OCI-LY3 (cell line): ENCODE results near the gene DNAH7.

ENCODE experiments used
- EZH2phosphoT487 ChIP-seq: fragments of 200-600 bp; shearing (Covaris generic); IDR thresholded peaks from 2 replicates; pipeline ENCODE4 v1.6.1; 2018; ENCODE audit warnings: antibody characterized with exemption, mixed run types, low read depth
- TF ChIP-seq, protein P1 (sequence below): fragments of 200-600, 300-600 bp; sonication (generic); IDR thresholded peaks from 2 replicates; pipeline ENCODE4 v1.5.1; 2014; ENCODE audit warnings: antibody characterized with exemption, low read length, low read depth

DNA sequence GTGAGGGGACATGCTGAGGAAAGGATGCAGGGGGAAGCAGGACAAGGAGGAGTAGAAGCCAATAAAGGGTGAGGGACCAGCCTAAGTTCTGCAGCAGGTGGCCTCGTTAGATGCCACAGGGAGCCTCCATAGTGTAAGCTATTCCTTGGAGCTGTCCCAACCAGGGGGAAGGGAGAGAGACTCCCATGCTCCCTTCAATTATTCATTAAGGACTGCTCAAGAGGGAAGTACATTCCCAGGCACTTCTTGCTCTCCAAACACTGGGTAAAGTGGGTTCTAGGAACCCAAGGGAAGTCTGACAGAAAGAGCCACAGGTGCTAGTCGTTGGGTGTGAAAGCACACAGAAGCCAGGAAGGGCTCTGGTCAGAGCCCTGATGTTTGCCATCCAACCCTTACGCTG is 217.9 kb downstream of the DNAH7 start:
- no peak for TF ChIP-seq EZH2phosphoT487
- TF ChIP-seq, protein P1, sequence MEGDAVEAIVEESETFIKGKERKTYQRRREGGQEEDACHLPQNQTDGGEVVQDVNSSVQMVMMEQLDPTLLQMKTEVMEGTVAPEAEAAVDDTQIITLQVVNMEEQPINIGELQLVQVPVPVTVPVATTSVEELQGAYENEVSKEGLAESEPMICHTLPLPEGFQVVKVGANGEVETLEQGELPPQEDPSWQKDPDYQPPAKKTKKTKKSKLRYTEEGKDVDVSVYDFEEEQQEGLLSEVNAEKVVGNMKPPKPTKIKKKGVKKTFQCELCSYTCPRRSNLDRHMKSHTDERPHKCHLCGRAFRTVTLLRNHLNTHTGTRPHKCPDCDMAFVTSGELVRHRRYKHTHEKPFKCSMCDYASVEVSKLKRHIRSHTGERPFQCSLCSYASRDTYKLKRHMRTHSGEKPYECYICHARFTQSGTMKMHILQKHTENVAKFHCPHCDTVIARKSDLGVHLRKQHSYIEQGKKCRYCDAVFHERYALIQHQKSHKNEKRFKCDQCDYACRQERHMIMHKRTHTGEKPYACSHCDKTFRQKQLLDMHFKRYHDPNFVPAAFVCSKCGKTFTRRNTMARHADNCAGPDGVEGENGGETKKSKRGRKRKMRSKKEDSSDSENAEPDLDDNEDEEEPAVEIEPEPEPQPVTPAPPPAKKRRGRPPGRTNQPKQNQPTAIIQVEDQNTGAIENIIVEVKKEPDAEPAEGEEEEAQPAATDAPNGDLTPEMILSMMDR: no peak
